Endothelial cell (in vitro differentiated cells): ENCODE measurements around the gene NDUFS7. TPM values are rescaled to one million over a fixed set of nuclear protein-coding genes. Genes with fewer than 3 reads are reported as not detected.

Experiments
- DNase-seq: peaks from one replicate; pipeline ENCODE4 v3.0.0; 2021; ENCODE audit warnings: low spot score
- H3K27ac Mint-ChIP-seq: one replicate; pipeline ENCODE4 v1.8.0; 2021; ENCODE audit warnings: mixed read lengths, inconsistent platforms; ENCODE audit not compliant: unreplicated experiment
- H3K27me3 Mint-ChIP-seq: one replicate; pipeline ENCODE4 v1.8.0; 2021; ENCODE audit warnings: mild to moderate bottlenecking, moderate library complexity, mixed read lengths, inconsistent platforms; ENCODE audit not compliant: unreplicated experiment
- H3K36me3 Mint-ChIP-seq: one replicate; pipeline ENCODE4 v1.8.0; 2021; ENCODE audit warnings: mild to moderate bottlenecking, low read depth, mixed read lengths, inconsistent platforms; ENCODE audit not compliant: unreplicated experiment
- H3K4me1 Mint-ChIP-seq: one replicate; pipeline ENCODE4 v1.8.0; 2021; ENCODE audit warnings: mild to moderate bottlenecking, mixed read lengths, inconsistent platforms; ENCODE audit not compliant: unreplicated experiment
- H3K4me3 Mint-ChIP-seq: one replicate; pipeline ENCODE4 v1.8.0; 2021; ENCODE audit warnings: mild to moderate bottlenecking, mixed read lengths, inconsistent platforms; ENCODE audit not compliant: unreplicated experiment
- H3K9me3 Mint-ChIP-seq: one replicate; pipeline ENCODE4 v1.8.0; 2021; ENCODE audit warnings: mixed read lengths, inconsistent platforms; ENCODE audit not compliant: unreplicated experiment
- total RNA-seq: library from RNA; stranded (reverse); fragmentation: NEBNext Ultra II Directional; extraction: Animal tissue kit (Norgen Biotek cat#: 25700); gene quantifications from one replicate; pipeline ENCODE4 v1.2.1, GENCODE V29; 2021; ENCODE audit not compliant: unreplicated experiment
- TF ChIP-seq, protein P1 (sequence below): fragments of 200-600 bp; sonication (generic); IDR thresholded peaks from one replicate; pipeline ENCODE4 v1.5.0; 2021; ENCODE audit warnings: antibody characterized with exemption; ENCODE audit not compliant: unreplicated experiment

Gene NDUFS7
- total RNA-seq, 1 donor from 2014 or later: 84.0 TPM

DNA sequence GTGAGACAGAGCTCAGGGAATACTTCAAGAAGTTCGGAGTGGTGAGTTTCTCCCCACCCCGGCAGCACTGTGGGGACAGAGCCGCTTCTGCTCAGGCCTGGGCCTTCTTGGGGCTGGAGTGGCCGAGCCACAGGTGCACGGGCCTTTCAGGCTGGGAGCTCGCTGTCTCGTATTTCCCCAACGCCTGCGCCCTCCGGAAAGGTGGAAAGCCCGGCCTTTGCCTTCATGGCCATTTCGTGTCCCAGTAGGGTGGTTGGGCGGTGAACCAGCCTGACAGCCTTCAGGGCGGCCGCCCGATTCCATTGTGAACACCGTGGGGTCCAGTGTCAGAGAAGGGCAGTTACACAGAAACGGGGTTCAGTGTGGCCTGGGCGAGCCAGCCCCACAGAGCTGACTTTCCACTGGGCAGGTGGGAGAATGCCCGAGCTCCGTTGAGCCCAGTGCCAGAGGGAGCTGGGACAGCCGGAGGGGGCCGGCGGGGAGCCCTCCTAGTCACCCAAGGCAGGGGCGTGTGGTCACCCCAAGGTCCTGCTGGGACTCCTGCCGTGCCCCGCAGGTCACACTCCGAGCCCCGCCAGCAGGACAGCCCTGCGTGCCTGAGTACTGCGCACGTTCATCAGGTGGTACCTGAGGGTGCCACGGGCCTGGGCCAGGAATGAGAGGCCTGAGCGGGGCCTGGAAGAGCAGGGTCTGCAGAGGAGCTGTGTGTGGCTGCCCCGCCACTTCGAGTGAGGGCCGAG lies 37.7 kb downstream of the NDUFS7 start:
- TF ChIP-seq, protein P1, sequence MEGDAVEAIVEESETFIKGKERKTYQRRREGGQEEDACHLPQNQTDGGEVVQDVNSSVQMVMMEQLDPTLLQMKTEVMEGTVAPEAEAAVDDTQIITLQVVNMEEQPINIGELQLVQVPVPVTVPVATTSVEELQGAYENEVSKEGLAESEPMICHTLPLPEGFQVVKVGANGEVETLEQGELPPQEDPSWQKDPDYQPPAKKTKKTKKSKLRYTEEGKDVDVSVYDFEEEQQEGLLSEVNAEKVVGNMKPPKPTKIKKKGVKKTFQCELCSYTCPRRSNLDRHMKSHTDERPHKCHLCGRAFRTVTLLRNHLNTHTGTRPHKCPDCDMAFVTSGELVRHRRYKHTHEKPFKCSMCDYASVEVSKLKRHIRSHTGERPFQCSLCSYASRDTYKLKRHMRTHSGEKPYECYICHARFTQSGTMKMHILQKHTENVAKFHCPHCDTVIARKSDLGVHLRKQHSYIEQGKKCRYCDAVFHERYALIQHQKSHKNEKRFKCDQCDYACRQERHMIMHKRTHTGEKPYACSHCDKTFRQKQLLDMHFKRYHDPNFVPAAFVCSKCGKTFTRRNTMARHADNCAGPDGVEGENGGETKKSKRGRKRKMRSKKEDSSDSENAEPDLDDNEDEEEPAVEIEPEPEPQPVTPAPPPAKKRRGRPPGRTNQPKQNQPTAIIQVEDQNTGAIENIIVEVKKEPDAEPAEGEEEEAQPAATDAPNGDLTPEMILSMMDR: no peak
- peaks cover 4% of the 10 kb centered on the region for H3K4me1 Mint-ChIP-seq
- no peaks in the 10 kb centered on the region for H3K9me3 Mint-ChIP-seq
- H3K4me3 Mint-ChIP-seq: no peak overlapping the region
- H3K36me3 Mint-ChIP-seq: peaks cover 41% of the 10 kb centered on the region
- peaks cover 12% of the 10 kb centered on the region for H3K27me3 Mint-ChIP-seq
- no peak for DNase-seq
- no peak overlapping the region for H3K27ac Mint-ChIP-seq

DNA sequence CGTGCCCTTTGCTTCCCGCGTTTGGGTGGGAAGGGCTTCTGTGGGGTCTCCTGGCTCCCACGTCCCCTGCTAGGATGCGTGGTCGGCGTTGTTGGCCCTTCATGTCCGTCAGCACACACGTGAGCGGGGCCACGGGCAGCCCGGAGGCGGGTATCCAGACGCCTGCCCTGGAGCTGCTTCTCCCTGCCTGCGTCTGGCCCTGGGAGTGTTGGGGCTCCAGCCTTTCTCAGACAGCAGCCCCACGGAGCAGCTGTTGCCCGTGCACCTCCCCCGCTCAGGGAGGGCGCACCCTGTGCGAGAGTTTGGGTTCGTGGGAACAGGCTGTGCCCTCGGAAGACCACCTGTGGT lies 38.2 kb downstream of the NDUFS7 start:
- DNase-seq: no peak
- TF ChIP-seq, protein P1: no peak
- Mint-ChIP-seq H3K4me3 (no peak overlapping the region), H3K4me1 (peaks cover 4% of the 10 kb centered on the region), H3K27ac (no peak overlapping the region), H3K9me3 (no peaks in the 10 kb centered on the region), H3K27me3 (peaks cover 12% of the 10 kb centered on the region), H3K36me3 (peaks cover 41% of the 10 kb centered on the region)

DNA sequence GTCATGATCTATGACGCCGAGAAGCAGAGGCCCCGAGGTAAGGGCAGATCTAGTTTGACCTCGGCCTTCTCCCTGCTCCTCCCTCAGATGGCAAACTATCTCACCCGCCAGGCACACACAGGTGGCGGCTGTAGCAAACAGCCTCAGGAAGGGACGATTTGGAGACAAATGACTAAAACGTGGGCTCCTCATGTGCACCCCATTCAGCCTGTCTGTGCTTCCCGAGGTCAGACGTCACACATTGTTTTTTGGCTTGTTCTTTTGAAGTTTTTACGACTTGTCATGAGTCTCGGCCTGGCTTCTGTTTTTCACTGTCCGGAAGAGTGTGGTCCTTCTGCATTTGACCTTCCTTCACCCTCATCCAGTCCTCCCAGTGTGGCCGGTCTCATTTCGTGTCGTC lies 38.7 kb downstream of the NDUFS7 start:
- Mint-ChIP-seq H3K4me3 (peak overlapping the region; percentile 74), H3K27ac (peak overlapping the region; percentile 57)
- TF ChIP-seq, protein P1: no peak

DNA sequence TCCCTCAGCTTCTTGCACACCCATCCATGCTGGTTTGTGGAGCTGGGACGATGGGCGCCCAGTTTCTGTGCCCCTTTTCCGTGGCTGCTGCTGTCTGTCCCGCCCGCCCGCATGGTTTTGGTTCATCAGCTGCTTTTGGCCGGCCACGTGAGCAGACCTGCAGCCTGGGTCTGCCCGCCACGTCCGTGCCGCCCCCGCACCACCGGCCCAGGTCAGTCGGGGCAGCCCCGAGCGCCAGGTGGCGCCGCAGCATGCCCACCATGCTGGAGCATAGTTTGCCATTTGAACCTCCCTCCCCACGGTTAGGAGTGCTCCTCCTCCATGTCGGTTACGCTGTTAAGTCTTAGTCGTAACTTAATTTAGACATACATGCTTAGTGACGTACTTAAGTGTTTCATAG lies 39.2 kb downstream of the NDUFS7 start:
- no peak overlapping the region for H3K27ac Mint-ChIP-seq
- no peaks in the 10 kb centered on the region for H3K4me1 Mint-ChIP-seq
- peak overlapping the region; percentile 8 for H3K4me3 Mint-ChIP-seq
- TF ChIP-seq, protein P1: no peak
- no peaks in the 10 kb centered on the region for H3K9me3 Mint-ChIP-seq
- peaks cover 36% of the 10 kb centered on the region for H3K36me3 Mint-ChIP-seq
- DNase-seq: no peak
- peaks cover 8% of the 10 kb centered on the region for H3K27me3 Mint-ChIP-seq

More for the DNA sequence above, 38.7 kb downstream of the NDUFS7 start:
- peaks cover 3% of the 10 kb centered on the region for H3K4me1 Mint-ChIP-seq
- H3K27me3 Mint-ChIP-seq: peaks cover 12% of the 10 kb centered on the region
- DNase-seq: no peak
- peaks cover 39% of the 10 kb centered on the region for H3K36me3 Mint-ChIP-seq
- H3K9me3 Mint-ChIP-seq: no peaks in the 10 kb centered on the region

DNA sequence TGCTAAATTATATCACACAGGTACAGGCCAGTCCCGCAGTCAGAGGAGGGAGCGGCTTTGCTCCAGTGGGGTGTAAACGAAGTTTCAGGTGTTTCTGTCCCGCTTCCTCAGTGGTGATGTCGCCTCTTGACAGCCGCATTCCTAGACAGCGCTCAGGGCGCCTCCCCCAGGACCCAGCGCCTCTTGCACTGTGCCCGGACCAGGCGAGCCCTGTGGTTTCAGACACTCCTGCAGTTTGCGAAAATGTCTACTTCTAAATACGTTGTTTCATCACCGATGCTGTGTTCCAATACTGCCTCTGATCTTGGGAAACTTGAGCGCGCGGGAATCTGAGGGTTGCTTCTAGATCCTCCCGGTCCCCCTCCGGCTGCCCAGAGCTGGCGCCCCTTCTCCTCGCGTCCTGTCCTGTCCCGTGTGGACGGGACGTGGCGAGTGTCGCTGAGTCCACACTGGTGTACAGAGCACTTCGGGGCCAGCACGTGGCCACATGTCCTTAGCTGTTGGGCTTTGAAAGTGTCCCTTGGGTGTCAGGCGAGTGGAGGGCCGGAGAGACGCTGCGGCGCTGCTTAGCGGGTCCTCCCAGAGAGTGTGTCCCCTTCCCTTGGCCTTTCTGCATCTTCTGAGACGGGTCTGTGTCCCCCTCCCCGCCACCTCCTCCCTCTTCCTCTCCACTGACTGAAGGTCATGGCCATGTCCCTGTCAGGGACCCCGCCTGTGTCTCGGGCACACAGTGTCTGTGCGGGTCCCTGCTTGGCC lies 39.9 kb downstream of the NDUFS7 start:
- Mint-ChIP-seq H3K4me3 (peak overlapping the region; percentile 8), H3K4me1 (no peaks in the 10 kb centered on the region), H3K27me3 (peaks cover 8% of the 10 kb centered on the region), H3K36me3 (peaks cover 32% of the 10 kb centered on the region), H3K27ac (no peak overlapping the region), H3K9me3 (no peaks in the 10 kb centered on the region)
- TF ChIP-seq, protein P1: no peak
- no peak for DNase-seq
